ENCODE data around the gene CD22. TPM values are rescaled to one million over a fixed set of nuclear protein-coding genes. Genes with fewer than 3 reads are reported as not detected.

CD22 gene
- total and polyA plus RNA-seq, 2 of the 8 experiments (the other 6 are each of a cell fraction or from before 2014, with no cell fraction given), result 0.06 to 0.60 TPM

DNA sequence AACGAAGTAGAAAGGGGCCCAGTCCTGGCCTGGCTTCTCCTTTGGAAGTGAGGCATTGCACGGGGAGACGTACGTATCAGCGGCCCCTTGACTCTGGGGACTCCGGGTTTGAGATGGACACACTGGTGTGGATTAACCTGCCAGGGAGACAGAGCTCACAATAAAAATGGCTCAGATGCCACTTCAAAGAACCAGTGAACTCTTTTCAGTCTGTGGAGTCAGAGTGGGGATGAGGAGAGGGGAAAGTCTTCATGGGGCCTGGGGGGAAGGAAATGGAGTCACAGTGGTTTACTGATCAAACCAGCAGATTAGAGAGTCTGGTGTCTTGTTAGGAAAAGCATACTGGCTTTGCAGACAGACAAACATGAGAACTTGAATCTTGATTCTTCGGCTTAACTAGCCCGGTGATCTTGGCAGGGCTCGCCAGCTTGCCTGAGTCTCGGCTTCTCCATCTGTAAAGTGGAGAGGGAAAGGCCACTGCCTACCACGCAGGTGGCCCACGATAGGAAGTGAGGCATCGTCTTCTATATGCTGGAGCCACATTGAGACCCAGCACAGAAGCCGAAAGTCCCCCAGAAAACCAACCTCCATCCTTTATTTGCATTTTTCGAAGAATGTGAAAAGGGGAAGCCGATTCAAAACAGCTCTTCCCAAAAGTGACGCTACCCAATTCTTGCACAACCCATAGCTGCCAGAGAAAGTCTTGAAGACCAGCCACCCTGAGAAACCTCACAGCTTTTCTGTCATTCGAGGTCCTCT, 18.4 kb downstream of the CD22 start, which contains the start of gene FFAR1:
TSS of gene FFAR1 (plus strand) at position 732 of the 759 bp plus-strand sequence. CDS start 3,650 bp downstream, outside the sequence.
- Histone ChIP-seq H2AFZ (ENCODE audit: low read length) (no peak within 1 kb of the TSS), H2BK120ac (replicated peaks; ENCODE audit: low read depth, low read length) (no peak within 1 kb of the TSS), H3K79me2 (ENCODE audit: control insufficient read depth in 1 of 2, insufficient read depth in 2 of 2, low read length in 2 of 2) (no peaks in the 10 kb centered on the region), H3K4me1 (replicated peaks in 1 of 4; ENCODE audit: control insufficient read depth in 3 of 4, insufficient read depth in 4 of 4, low read length in 3 of 4) (peaks cover 0 to 2% (median 0%) of the 10 kb centered on the region in 4 experiments; a peak in 2 of 7 replicates), H3K27ac (ENCODE audit: low read depth, low read length) (no peak within 1 kb of the TSS), H4K5ac (ENCODE audit: insufficient read length, low read depth, low read length) (no peak within 1 kb of the TSS), H3K27me3 (replicated peaks in 1 of 4; ENCODE audit: control insufficient read depth in 3 of 4, extremely low read depth in 1 of 4, insufficient read depth in 3 of 4, low read length in 3 of 4) (no peaks in the 10 kb centered on the region), H2BK5ac (ENCODE audit: low read depth, low read length) (no peak within 1 kb of the TSS), H3K4ac (replicated peaks; ENCODE audit: insufficient read length, low read depth, low read length) (no peak within 1 kb of the TSS), H3K9me3 (ENCODE audit: insufficient read depth in 2 of 2, low read depth in 1 of 2, low read length in 1 of 2) (no peaks in the 10 kb centered on the region), H2BK12ac (ENCODE audit: low read depth, low read length) (0 out of 2 replicates have a peak within 1 kb of the TSS, but pooled peaks have one; percentile 7), H2BK20ac (ENCODE audit: low read length) (no peak within 1 kb of the TSS), H3K23me2 (ENCODE audit: low read depth, low read length) (no peaks in the 10 kb centered on the region; the same call in 1 of the 2 replicates), H2BK15ac (ENCODE audit: low read length) (no peak within 1 kb of the TSS), H3K79me1 (ENCODE audit: low read depth, low read length) (no peaks in the 10 kb centered on the region), H4K91ac (replicated peaks; ENCODE audit: insufficient read length, low read length) (no peak within 1 kb of the TSS), H3K36me3 (ENCODE audit: control insufficient read depth in 2 of 4, insufficient read depth in 4 of 4, low read length in 3 of 4) (no peaks in the 10 kb centered on the region), H3K18ac (ENCODE audit: extremely low read depth, low read length) (no peak within 1 kb of the TSS), H3K4me2 (ENCODE audit: insufficient read depth in 1 of 2, low read depth in 2 of 2, low read length in 2 of 2) (no peak within 1 kb of the TSS), H3K14ac (ENCODE audit: insufficient read length) (no peak within 1 kb of the TSS), H3K56ac (replicated peaks; ENCODE audit: insufficient read length, low read depth, low read length) (no peak within 1 kb of the TSS), H3K9ac (replicated peaks in 1 of 4; ENCODE audit: extremely low read depth in 1 of 4, low read depth in 3 of 4, low read length in 3 of 4) (no peak within 1 kb of the TSS; a peak in 1 of 7 replicates), H4K20me1 (replicated peaks in 1 of 2; ENCODE audit: control insufficient read depth in 1 of 2, insufficient read depth in 2 of 2, low read length in 2 of 2) (no peaks in the 10 kb centered on the region), H3K23ac (ENCODE audit: insufficient read length) (no peak within 1 kb of the TSS), H2AK5ac (ENCODE audit: low read depth, low read length) (no peak within 1 kb of the TSS), H4K8ac (ENCODE audit: extremely low read depth, insufficient read depth, low read length) (no peak within 1 kb of the TSS), H3K4me3 (ENCODE audit: extremely low read depth in 1 of 4, insufficient read depth in 2 of 4, low read depth in 3 of 4, low read length in 4 of 4) (no peak within 1 kb of the TSS)
- ChIA-PET CTCF (ENCODE audit: partially characterized antibody) (interaction anchor here (0.6 to 1.3 kb wide), 4 partner anchors 14 to 149 kb away, joined by 3 to 6 read pairs (median 3); no protein-coding TSS in a partner anchor), POLR2A (ENCODE audit: partially characterized antibody) (no interaction called here)
- DNase-seq (ENCODE audit: low read depth in 1 of 2, low spot score in 2 of 2) (peak in 1 of 2 experiments; percentile 38), FAIRE-seq (no peak)
- TF ChIP-seq NRF1 (IDR thresholded peaks at IDR 0.05; ENCODE audit: low read depth, low read length) (no peak), RFX5 (IDR thresholded peaks at IDR 0.05; ENCODE audit: borderline replicate concordance, low read depth, low read length) (no peak), SAP30 (IDR thresholded peaks at IDR 0.05; ENCODE audit: insufficient read depth, insufficient replicate concordance, low read length) (no peak), KDM1A (IDR thresholded peaks at IDR 0.05; ENCODE audit: borderline replicate concordance, low read length) (no peak), RBBP5 (IDR thresholded peaks at IDR 0.05; ENCODE audit: borderline replicate concordance, low read depth, low read length) (no peak), SP1 (IDR thresholded peaks at IDR 0.05; ENCODE audit: low read depth, low read length) (no peak), JUND (IDR thresholded peaks at IDR 0.05; ENCODE audit: low read length) (no peak), RXRA (IDR thresholded peaks at IDR 0.05; ENCODE audit: insufficient read depth, low read depth, low read length) (no peak), TBP (IDR thresholded peaks at IDR 0.05; ENCODE audit: low read depth, low read length) (no peak), TEAD4 (IDR thresholded peaks at IDR 0.05; ENCODE audit: low read depth, low read length) (no peak), NANOG (IDR thresholded peaks at IDR 0.05; ENCODE audit: insufficient read depth, low read depth, low read length, poor library complexity, severe bottlenecking) (no peak)
- 90% methylated on average over 18 of the region's 18 CpGs; no CpG with 5 or more reads in 1 of the 2 experiments for WGBS, 2 experiments (ENCODE audit: extremely low coverage in 1 of 2, insufficient coverage in 1 of 2, insufficient read length in 1 of 2, insufficient replicate concordance in 2 of 2, low coverage in 1 of 2, low lambda C conversion rate in 2 of 2, missing lambda C conversion rate in 1 of 2)

Data from H1 (cell line).